ENCODE results near the gene MGST2.

- TF ChIP-seq CTCF (IDR thresholded peaks at IDR 0.05; ENCODE audit: insufficient read depth, low read length, poor library complexity, severe bottlenecking), result no peak
- TF ChIP-seq EZH2phosphoT487 (conservative IDR thresholded peaks at IDR 0.05; ENCODE audit: low read length), result no peak
Measured at GRCh38 chr4:139633661-139634060, 32.0 kb upstream of the MGST2 start.

Measured in SU-DHL-6 (cell line).